ENCODE results near the gene ORM1. TPM values are rescaled to one million over a fixed set of nuclear protein-coding genes. Genes with fewer than 3 reads are reported as not detected.

ORM1 gene
- total and polyA plus RNA-seq, 2 of the 8 experiments (the other 6 are each of a cell fraction or from before 2014, with no cell fraction given) = 0.32 TPM; not detected in 1

GRCh38 chr9:114312513-114312875 is 10.4 kb upstream of the ORM1 start:
- no peaks in the 10 kb centered on the region for H3K79me2 ChIP-seq (ENCODE audit: control insufficient read depth in 1 of 2, insufficient read depth in 2 of 2, low read length in 2 of 2)
- H3K79me1 ChIP-seq (ENCODE audit: low read depth, low read length) = no peaks in the 10 kb centered on the region
- 88% methylated on average over 7 of the region's 8 CpGs; no CpG with 5 or more reads in 1 of the 2 experiments for WGBS, 2 experiments (ENCODE audit: extremely low coverage in 1 of 2, insufficient coverage in 1 of 2, insufficient read length in 1 of 2, insufficient replicate concordance in 2 of 2, low coverage in 1 of 2, low lambda C conversion rate in 2 of 2, missing lambda C conversion rate in 1 of 2)
- no peak overlapping the region for H2BK120ac ChIP-seq (replicated peaks; ENCODE audit: low read depth, low read length)
- no peaks in the 10 kb centered on the region for H3K23me2 ChIP-seq (ENCODE audit: low read depth, low read length)
- no peak overlapping the region for H3K4ac ChIP-seq (replicated peaks; ENCODE audit: insufficient read length, low read depth, low read length)
- no peak overlapping the region for H3K56ac ChIP-seq (replicated peaks; ENCODE audit: insufficient read length, low read depth, low read length)
- no peak overlapping the region for H2BK20ac ChIP-seq (ENCODE audit: low read length)
- H2BK12ac ChIP-seq (ENCODE audit: low read depth, low read length) = no peak overlapping the region
- H3K27ac ChIP-seq (ENCODE audit: low read depth, low read length) = no peak overlapping the region
- no peak overlapping the region for H3K4me2 ChIP-seq (ENCODE audit: insufficient read depth in 1 of 2, low read depth in 2 of 2, low read length in 2 of 2)
- no peak overlapping the region for H3K9ac ChIP-seq (replicated peaks in 1 of 4; ENCODE audit: extremely low read depth in 1 of 4, low read depth in 3 of 4, low read length in 3 of 4)
- no peaks in the 10 kb centered on the region for H3K4me1 ChIP-seq (replicated peaks in 1 of 4; ENCODE audit: control insufficient read depth in 3 of 4, insufficient read depth in 4 of 4, low read length in 3 of 4)
- H2AK5ac ChIP-seq (ENCODE audit: low read depth, low read length) = no peak overlapping the region
- no peak for FAIRE-seq
- no peak overlapping the region for H4K91ac ChIP-seq (replicated peaks; ENCODE audit: insufficient read length, low read length)
- H3K14ac ChIP-seq (ENCODE audit: insufficient read length) = no peak overlapping the region
- no peak overlapping the region for H2AFZ ChIP-seq (ENCODE audit: low read length)
- CTCF ChIA-PET (ENCODE audit: partially characterized antibody) = no interaction called here
- H4K5ac ChIP-seq (ENCODE audit: insufficient read length, low read depth, low read length) = no peak overlapping the region
- H3K23ac ChIP-seq (ENCODE audit: insufficient read length) = no peak overlapping the region
- H2BK5ac ChIP-seq (ENCODE audit: low read depth, low read length) = no peak overlapping the region
- no peak overlapping the region for H2BK15ac ChIP-seq (ENCODE audit: low read length)
- H3K9me3 ChIP-seq (ENCODE audit: insufficient read depth in 2 of 2, low read depth in 1 of 2, low read length in 1 of 2) = no peaks in the 10 kb centered on the region
- no peaks in the 10 kb centered on the region for H3K27me3 ChIP-seq (replicated peaks in 1 of 4; ENCODE audit: control insufficient read depth in 3 of 4, extremely low read depth in 1 of 4, insufficient read depth in 3 of 4, low read length in 3 of 4)
- H3K4me3 ChIP-seq (ENCODE audit: extremely low read depth in 1 of 4, insufficient read depth in 2 of 4, low read depth in 3 of 4, low read length in 4 of 4) = no peak overlapping the region
- no peaks in the 10 kb centered on the region; a peak in 2 of 8 replicates for H3K36me3 ChIP-seq (ENCODE audit: control insufficient read depth in 2 of 4, insufficient read depth in 4 of 4, low read length in 3 of 4)
- H3K18ac ChIP-seq (ENCODE audit: extremely low read depth, low read length) = no peak overlapping the region; the same call in 1 of the 2 replicates
- no peak for DNase-seq (ENCODE audit: low read depth in 1 of 2, low spot score in 2 of 2)
- no peaks in the 10 kb centered on the region for H4K20me1 ChIP-seq (replicated peaks in 1 of 2; ENCODE audit: control insufficient read depth in 1 of 2, insufficient read depth in 2 of 2, low read length in 2 of 2)
- no peak overlapping the region for H4K8ac ChIP-seq (ENCODE audit: extremely low read depth, insufficient read depth, low read length)
- POLR2A ChIA-PET (ENCODE audit: partially characterized antibody) = no interaction called here
- TF ChIP-seq KDM4A (IDR thresholded peaks at IDR 0.05; ENCODE audit: low read depth, low read length, severe bottlenecking) = no peak

Measured in H1 (cell line).